Measurements from ENCODE around the gene MYL7.

Gene MYL7

DNA sequence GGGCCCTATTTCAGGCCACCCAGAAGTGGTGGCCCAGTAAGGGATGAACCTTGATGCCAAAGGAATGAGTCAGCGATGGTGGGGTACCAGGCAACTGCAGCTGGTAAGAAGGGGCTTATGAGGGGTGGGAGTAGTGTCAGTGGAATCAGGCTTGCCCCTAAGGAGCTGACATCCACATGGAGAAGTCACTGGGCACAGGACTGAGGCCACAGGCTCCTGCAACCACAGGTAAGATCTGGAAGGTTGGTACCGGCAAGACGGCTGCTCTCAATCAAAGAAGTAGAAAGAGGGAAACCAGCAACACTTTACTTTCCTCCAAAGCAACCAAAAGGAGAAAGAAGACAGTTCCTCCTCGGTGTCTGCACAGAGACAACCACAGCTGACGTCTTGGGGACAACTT lies 45.6 kb upstream of the MYL7 start:
- Histone ChIP-seq H3K4me3 (ENCODE audit: low read depth, low read length) (no peak overlapping the region), H3K4me1 (no peaks in the 10 kb centered on the region), H3K27me3 (no peaks in the 10 kb centered on the region), H3K36me3 (no peaks in the 10 kb centered on the region), H3K9me3 (no peaks in the 10 kb centered on the region)
- DNase-seq = no peak
- TF ChIP-seq, protein P1, sequence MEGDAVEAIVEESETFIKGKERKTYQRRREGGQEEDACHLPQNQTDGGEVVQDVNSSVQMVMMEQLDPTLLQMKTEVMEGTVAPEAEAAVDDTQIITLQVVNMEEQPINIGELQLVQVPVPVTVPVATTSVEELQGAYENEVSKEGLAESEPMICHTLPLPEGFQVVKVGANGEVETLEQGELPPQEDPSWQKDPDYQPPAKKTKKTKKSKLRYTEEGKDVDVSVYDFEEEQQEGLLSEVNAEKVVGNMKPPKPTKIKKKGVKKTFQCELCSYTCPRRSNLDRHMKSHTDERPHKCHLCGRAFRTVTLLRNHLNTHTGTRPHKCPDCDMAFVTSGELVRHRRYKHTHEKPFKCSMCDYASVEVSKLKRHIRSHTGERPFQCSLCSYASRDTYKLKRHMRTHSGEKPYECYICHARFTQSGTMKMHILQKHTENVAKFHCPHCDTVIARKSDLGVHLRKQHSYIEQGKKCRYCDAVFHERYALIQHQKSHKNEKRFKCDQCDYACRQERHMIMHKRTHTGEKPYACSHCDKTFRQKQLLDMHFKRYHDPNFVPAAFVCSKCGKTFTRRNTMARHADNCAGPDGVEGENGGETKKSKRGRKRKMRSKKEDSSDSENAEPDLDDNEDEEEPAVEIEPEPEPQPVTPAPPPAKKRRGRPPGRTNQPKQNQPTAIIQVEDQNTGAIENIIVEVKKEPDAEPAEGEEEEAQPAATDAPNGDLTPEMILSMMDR (IDR thresholded peaks at IDR 0.05; ENCODE audit: low read depth, low read length) = no peak

DNA sequence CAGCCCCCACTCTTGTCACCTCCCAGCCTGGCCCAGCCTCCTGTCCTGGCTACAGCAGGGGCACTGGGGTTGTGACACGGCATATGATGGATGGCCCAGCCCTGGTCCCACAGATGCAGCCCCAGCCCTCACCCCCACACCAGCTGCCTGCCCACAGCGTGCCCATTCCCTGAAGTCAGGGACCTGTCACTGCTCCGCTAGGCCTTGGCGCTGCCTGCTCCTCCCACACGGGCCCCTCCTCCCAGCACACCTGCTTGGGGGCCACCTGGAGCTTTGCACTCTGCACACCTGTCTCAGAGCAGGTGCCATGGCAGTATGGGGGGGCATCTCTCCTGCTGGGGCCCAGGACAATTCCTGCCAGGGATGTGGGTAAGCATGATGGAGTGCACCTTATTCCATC lies 44.6 kb upstream of the MYL7 start:
- H3K27me3 ChIP-seq = no peaks in the 10 kb centered on the region
- TF ChIP-seq, protein P1 (IDR thresholded peaks at IDR 0.05; ENCODE audit: low read depth, low read length) = no peak
- no peak overlapping the region for H3K4me3 ChIP-seq (ENCODE audit: low read depth, low read length)
- no peaks in the 10 kb centered on the region for H3K4me1 ChIP-seq
- no peaks in the 10 kb centered on the region for H3K9me3 ChIP-seq
- no peak for DNase-seq
- no peaks in the 10 kb centered on the region for H3K36me3 ChIP-seq

DNA sequence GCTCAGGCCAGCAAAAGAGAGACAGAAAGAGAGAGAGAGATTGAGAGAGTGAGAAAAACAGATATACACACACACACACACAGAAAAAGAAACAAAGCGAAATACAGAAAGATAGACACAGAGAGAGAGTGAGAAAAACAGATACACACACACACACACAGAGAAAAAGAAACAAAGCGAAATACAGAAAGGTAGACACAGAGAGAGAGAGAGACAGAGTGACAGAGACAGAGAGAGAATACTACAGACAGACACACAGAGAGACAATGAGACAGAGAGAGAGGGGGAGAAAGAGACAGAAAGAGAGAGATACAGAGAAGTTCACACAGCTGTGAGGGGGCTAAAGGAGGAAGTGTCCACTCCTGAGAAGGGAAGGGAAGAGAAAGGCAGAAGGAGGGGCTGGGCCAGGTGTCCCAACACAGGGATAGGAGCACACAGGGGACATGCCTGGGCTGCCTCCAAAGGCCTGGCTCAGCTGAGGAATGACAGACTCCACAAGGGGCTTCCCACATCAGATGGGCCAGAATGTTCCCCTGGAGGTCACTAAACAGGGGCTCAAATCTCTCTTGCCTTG lies 43.8 kb upstream of the MYL7 start:
- H3K27me3 ChIP-seq = no peaks in the 10 kb centered on the region

DNA sequence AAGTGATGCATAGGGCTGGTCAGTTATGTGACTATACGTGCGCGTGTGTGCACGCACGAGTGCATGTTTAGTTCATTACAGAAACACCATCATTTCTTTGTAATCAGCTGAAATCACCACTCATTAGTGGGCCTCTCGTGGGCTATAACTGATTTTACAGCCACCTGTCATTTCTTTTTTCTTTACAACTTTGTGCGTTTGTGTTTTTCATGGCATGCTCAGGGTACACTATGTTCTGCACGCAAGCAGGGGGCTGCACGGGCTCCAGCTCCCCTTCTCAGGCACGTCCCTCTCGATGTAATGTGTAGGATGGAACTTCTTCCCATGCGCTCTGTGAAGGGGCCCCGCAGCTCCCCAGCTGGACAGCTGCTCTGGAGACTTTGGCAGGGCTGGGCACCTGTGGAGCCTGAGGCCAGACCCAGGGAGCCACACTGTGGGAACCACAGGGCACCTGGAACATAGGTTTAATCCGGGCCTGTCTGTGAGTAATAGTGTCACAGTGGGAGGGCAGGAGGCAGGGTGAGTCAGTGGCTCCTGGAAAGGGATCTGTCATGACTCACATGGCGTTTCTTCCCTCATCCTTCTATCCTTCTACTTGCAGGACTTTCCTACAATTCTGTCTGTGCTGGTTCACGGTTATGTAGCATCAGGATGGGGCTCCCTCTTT lies 43.2 kb upstream of the MYL7 start:
- H3K4me3 ChIP-seq (ENCODE audit: low read depth, low read length) = no peak overlapping the region
- no peaks in the 10 kb centered on the region for H3K9me3 ChIP-seq
- no peaks in the 10 kb centered on the region for H3K36me3 ChIP-seq
- TF ChIP-seq, protein P1 (IDR thresholded peaks at IDR 0.05; ENCODE audit: low read depth, low read length) = no peak
- H3K27me3 ChIP-seq = no peaks in the 10 kb centered on the region
- no peak for DNase-seq
- H3K4me1 ChIP-seq = no peaks in the 10 kb centered on the region

More for the DNA sequence above, 43.8 kb upstream of the MYL7 start:
- Histone ChIP-seq H3K9me3 (no peaks in the 10 kb centered on the region), H3K4me3 (ENCODE audit: low read depth, low read length) (no peak overlapping the region), H3K4me1 (no peaks in the 10 kb centered on the region), H3K36me3 (no peaks in the 10 kb centered on the region)
- no peak for DNase-seq
- TF ChIP-seq, protein P1 (IDR thresholded peaks at IDR 0.05; ENCODE audit: low read depth, low read length) = no peak

DNA sequence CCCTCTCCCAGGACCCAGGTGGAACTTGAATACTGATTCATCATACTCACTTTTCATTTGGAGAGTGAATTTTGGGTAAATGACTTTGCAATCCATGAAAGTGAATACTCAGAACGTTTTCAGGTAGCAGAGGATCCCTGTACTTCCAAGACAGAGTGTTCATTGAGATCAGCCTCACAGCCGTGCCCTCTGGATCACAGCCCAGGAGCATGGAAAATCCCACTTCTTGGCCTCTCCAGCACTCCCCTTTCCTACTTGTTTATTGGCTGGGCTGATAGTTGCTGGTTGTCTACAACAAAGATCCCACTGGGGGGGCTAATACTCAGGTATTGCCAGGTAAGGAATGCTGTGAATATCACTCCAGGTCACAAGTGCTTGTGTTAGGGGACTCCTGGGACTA lies 42.3 kb upstream of the MYL7 start:
- Histone ChIP-seq H3K4me3 (ENCODE audit: low read depth, low read length) (no peak overlapping the region), H3K9me3 (no peaks in the 10 kb centered on the region), H3K27me3 (no peaks in the 10 kb centered on the region), H3K36me3 (no peaks in the 10 kb centered on the region), H3K4me1 (no peaks in the 10 kb centered on the region)
- DNase-seq = no peak
- TF ChIP-seq, protein P1 (IDR thresholded peaks at IDR 0.05; ENCODE audit: low read depth, low read length) = no peak

DNA sequence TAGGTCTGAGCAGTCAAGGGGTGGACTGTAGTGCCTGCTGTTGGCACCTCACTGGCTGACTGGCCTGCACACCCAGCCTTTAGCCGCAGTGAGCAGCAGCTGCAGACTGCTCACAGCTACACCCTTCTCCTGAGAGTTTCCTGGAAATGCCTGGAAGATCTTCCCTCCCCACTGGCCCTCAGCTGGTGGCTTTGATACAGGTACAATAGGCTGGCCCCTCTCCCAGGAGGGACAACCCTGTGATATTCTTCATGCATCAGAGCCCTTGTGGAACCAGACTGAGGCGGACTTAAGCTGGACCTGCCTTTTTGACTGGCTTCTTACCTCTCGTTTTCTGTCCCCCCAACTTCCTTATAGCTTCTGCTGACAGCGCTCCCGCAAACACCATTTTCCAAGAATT lies 41.7 kb upstream of the MYL7 start:
- Histone ChIP-seq H3K36me3 (no peaks in the 10 kb centered on the region), H3K9me3 (no peaks in the 10 kb centered on the region), H3K4me3 (ENCODE audit: low read depth, low read length) (no peak overlapping the region), H3K4me1 (peaks cover 4% of the 10 kb centered on the region; the same call in 1 of the 2 replicates), H3K27me3 (no peaks in the 10 kb centered on the region)
- DNase-seq = no peak
- TF ChIP-seq, protein P1 (IDR thresholded peaks at IDR 0.05; ENCODE audit: low read depth, low read length) = no peak
